ENCODE measurements around the gene GJA1.
"Not testable (repeated sequence)": the region's sequence is repeated elsewhere in the genome, so short reads cannot be mapped to it uniquely, and the experiment has no call there.

Gene GJA1

GRCh38 chr6:121428872-121429756 lies 6.3 kb upstream of the GJA1 start:
- DNase-seq, result no peak
- ChIA-PET POLR2A (no interaction called here), CTCF (interaction anchor here (1.2 to 4.2 kb wide), 2 partner anchors 417 to 420 kb away, joined by 3 to 36 read pairs; no protein-coding TSS in a partner anchor)
- H3K4me1 ChIP-seq (ENCODE audit: control extremely low read depth in 1 of 4, control insufficient read depth in 4 of 4, insufficient read depth in 4 of 4, low read length in 3 of 4), result no peaks in the 10 kb centered on the region
- H3K9me3 ChIP-seq (ENCODE audit: control extremely low read depth in 1 of 5, control insufficient read depth in 4 of 5, insufficient read depth in 2 of 5, low read depth in 1 of 5, low read length in 4 of 5), result no peaks in the 10 kb centered on the region
- no peak overlapping the region for H3K27ac ChIP-seq (ENCODE audit: insufficient read depth in 1 of 2, low read depth in 1 of 2, low read length in 2 of 2, poor library complexity in 1 of 2, severe bottlenecking in 2 of 2)
- H3K27me3 ChIP-seq (replicated peaks in 2 of 5; ENCODE audit: control insufficient read depth in 4 of 5, insufficient read depth in 5 of 5, low read length in 4 of 5), result peaks cover 0 to 2% (median 0%) of the 10 kb centered on the region in 5 experiments
- no peak overlapping the region for H3K4me3 ChIP-seq (ENCODE audit: control insufficient read depth in 1 of 7, extremely low read depth in 1 of 7, insufficient read depth in 4 of 7, low read depth in 2 of 7, low read length in 6 of 7)
- 96% methylated on average over 6 of the region's 15 CpGs for WGBS (ENCODE audit: insufficient coverage)
- no peaks in the 10 kb centered on the region for H3K36me3 ChIP-seq (ENCODE audit: control insufficient read depth in 4 of 4, insufficient read depth in 4 of 4, low read length in 3 of 4)

GRCh38 chr6:121430514-121431460 lies 4.7 kb upstream of the GJA1 start:
- H3K36me3 ChIP-seq (ENCODE audit: control insufficient read depth in 4 of 4, insufficient read depth in 4 of 4, low read length in 3 of 4), result no peaks in the 10 kb centered on the region
- no peak overlapping the region for H3K4me3 ChIP-seq (ENCODE audit: control insufficient read depth in 1 of 7, extremely low read depth in 1 of 7, insufficient read depth in 4 of 7, low read depth in 2 of 7, low read length in 6 of 7)
- WGBS (ENCODE audit: insufficient coverage), result 83% methylated on average over 6 of the region's 10 CpGs
- H3K9me3 ChIP-seq (ENCODE audit: control extremely low read depth in 1 of 5, control insufficient read depth in 4 of 5, insufficient read depth in 2 of 5, low read depth in 1 of 5, low read length in 4 of 5), result no peaks in the 10 kb centered on the region
- H3K4me1 ChIP-seq (ENCODE audit: control extremely low read depth in 1 of 4, control insufficient read depth in 4 of 4, insufficient read depth in 4 of 4, low read length in 3 of 4), result no peaks in the 10 kb centered on the region
- POLR2A ChIA-PET, result interaction anchor here (0.6 kb wide), 1 partner anchor 119 kb away, joined by 3 read pairs; no protein-coding TSS in a partner anchor
- H3K27me3 ChIP-seq (replicated peaks in 2 of 5; ENCODE audit: control insufficient read depth in 4 of 5, insufficient read depth in 5 of 5, low read length in 4 of 5), result peaks cover 3 to 18% (median 9%) of the 10 kb centered on the region in 5 experiments
- CTCF ChIA-PET, result interaction anchor here (0.5 to 4.2 kb wide), 6 partner anchors 12 to 602 kb away, joined by 3 to 36 read pairs (median 4); no protein-coding TSS in a partner anchor
- H3K27ac ChIP-seq (ENCODE audit: insufficient read depth in 1 of 2, low read depth in 1 of 2, low read length in 2 of 2, poor library complexity in 1 of 2, severe bottlenecking in 2 of 2), result no peak overlapping the region
- DNase-seq, result peak in 2 of 3 donors; percentile 15 to 22

- not testable (repeated sequence) for H3K27ac ChIP-seq (ENCODE audit: insufficient read depth in 1 of 2, low read depth in 1 of 2, low read length in 2 of 2, poor library complexity in 1 of 2, severe bottlenecking in 2 of 2); H3K4me3 ChIP-seq (ENCODE audit: control insufficient read depth in 1 of 7, extremely low read depth in 1 of 7, insufficient read depth in 4 of 7, low read depth in 2 of 7, low read length in 6 of 7); H3K36me3 ChIP-seq (ENCODE audit: control insufficient read depth in 4 of 4, insufficient read depth in 4 of 4, low read length in 3 of 4); DNase-seq; H3K9me3 ChIP-seq (ENCODE audit: control extremely low read depth in 1 of 5, control insufficient read depth in 4 of 5, insufficient read depth in 2 of 5, low read depth in 1 of 5, low read length in 4 of 5); H3K4me1 ChIP-seq (ENCODE audit: control extremely low read depth in 1 of 4, control insufficient read depth in 4 of 4, insufficient read depth in 4 of 4, low read length in 3 of 4)
- H3K27me3 ChIP-seq (replicated peaks in 2 of 5; ENCODE audit: control insufficient read depth in 4 of 5, insufficient read depth in 5 of 5, low read length in 4 of 5), result peaks cover 4 to 27% (median 11%) of the 10 kb centered on the region in 5 experiments
- POLR2A ChIA-PET, result interaction anchor here (0.6 kb wide), 1 partner anchor 118 kb away, joined by 3 read pairs; no protein-coding TSS in a partner anchor
- WGBS (ENCODE audit: insufficient coverage), result 98% methylated on average over 6 of the region's 6 CpGs
- CTCF ChIA-PET, result interaction anchor here (1.1 to 4.2 kb wide), 4 partner anchors 12 to 601 kb away, joined by 3 to 36 read pairs (median 7); no protein-coding TSS in a partner anchor
These were observed 3.7 kb upstream of the GJA1 start for GRCh38 chr6:121431776-121432175.

DNA sequence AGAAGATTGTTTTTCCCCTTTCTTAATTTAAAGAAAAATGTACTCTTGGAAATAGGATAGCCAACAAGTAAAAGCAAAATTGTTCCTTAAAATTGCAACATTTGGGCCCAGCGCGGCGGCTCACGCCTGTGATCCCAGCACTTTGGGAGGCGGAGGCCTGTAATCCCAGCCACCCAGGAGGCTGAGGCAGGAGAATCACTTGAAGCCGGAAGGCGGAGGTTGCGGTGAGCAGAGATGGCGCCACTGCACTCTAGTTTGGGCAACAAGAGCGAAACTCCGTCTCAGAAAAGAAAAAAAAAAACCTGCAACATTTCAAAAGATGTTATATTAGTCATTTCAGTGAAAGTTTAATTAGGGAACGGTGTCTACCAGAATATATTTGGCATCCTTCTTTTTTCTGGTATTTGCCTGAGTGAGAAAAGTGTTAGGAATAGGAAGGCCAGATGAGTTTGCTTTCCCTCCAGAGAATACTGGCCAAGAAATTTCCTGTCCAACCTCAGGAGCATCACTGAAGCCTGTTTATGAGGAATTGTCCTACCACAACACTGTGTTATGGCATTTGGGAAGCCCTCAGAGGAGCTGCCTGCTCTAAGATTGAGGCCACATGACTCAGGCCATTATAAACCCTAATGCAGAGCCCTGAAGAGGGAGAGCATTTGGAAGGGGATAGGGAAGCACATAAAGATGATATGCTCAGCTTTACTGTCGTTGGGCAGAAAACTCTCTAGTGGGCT lies 1.2 kb upstream of the GJA1 start:
- Histone ChIP-seq H3K36me3 (ENCODE audit: control insufficient read depth in 4 of 4, insufficient read depth in 4 of 4, low read length in 3 of 4) (no peaks in the 10 kb centered on the region), H3K9me3 (ENCODE audit: control extremely low read depth in 1 of 5, control insufficient read depth in 4 of 5, insufficient read depth in 2 of 5, low read depth in 1 of 5, low read length in 4 of 5) (no peaks in the 10 kb centered on the region), H3K27me3 (replicated peaks in 2 of 5; ENCODE audit: control insufficient read depth in 4 of 5, insufficient read depth in 5 of 5, low read length in 4 of 5) (peaks cover 16 to 52% (median 26%) of the 10 kb centered on the region in 5 experiments), H3K27ac (ENCODE audit: insufficient read depth in 1 of 2, low read depth in 1 of 2, low read length in 2 of 2, poor library complexity in 1 of 2, severe bottlenecking in 2 of 2) (no peak overlapping the region), H3K4me1 (ENCODE audit: control extremely low read depth in 1 of 4, control insufficient read depth in 4 of 4, insufficient read depth in 4 of 4, low read length in 3 of 4) (peaks cover 0 to 17% (median 13%) of the 10 kb centered on the region in 4 experiments), H3K4me3 (ENCODE audit: control insufficient read depth in 1 of 7, extremely low read depth in 1 of 7, insufficient read depth in 4 of 7, low read depth in 2 of 7, low read length in 6 of 7) (no peak overlapping the region)
- DNase-seq, result no peak
- CTCF ChIA-PET, result no interaction called here
- POLR2A ChIA-PET, result no interaction called here
- 100% methylated on average over 9 of the region's 13 CpGs for WGBS (ENCODE audit: insufficient coverage)

DNA sequence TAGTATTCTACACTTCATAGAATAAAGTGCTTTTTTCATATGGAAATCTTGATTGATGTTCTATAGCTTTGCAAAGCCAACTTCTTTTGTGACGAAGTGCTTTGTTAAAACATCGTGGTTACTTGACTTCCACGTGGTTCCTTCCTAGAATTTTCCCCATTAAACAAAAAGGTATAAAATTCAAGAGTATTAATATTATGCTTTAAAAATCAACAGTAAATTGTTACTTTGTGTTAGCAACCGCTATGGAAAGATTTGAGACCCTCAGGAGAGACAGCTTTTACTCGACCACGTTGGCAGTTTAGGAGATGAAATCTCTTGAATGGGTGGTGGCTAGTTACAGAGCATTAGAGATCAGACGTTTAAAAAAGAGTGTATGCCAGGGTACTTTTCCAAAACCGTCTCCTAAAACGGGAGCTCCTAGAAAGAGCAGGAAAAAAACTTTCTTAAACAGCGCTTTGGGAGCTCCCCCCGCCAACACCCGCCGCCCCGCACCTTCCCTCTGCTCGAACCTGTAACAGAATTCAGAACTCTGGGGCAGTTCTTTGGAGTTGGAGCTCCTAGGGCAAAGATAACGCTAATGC lies 920 bp downstream of the GJA1 start:
- Histone ChIP-seq H3K27me3 (replicated peaks in 2 of 5; ENCODE audit: control insufficient read depth in 4 of 5, insufficient read depth in 5 of 5, low read length in 4 of 5) (peaks cover 22 to 64% (median 29%) of the 10 kb centered on the region in 5 experiments), H3K27ac (ENCODE audit: insufficient read depth in 1 of 2, low read depth in 1 of 2, low read length in 2 of 2, poor library complexity in 1 of 2, severe bottlenecking in 2 of 2) (no peak overlapping the region), H3K36me3 (ENCODE audit: control insufficient read depth in 4 of 4, insufficient read depth in 4 of 4, low read length in 3 of 4) (no peaks in the 10 kb centered on the region), H3K4me3 (ENCODE audit: control insufficient read depth in 1 of 7, extremely low read depth in 1 of 7, insufficient read depth in 4 of 7, low read depth in 2 of 7, low read length in 6 of 7) (peak overlapping the region in 5 of 7 experiments; percentile 13 to 85 (median 62)), H3K9me3 (ENCODE audit: control extremely low read depth in 1 of 5, control insufficient read depth in 4 of 5, insufficient read depth in 2 of 5, low read depth in 1 of 5, low read length in 4 of 5) (no peaks in the 10 kb centered on the region), H3K4me1 (ENCODE audit: control extremely low read depth in 1 of 4, control insufficient read depth in 4 of 4, insufficient read depth in 4 of 4, low read length in 3 of 4) (peaks cover 0 to 17% (median 13%) of the 10 kb centered on the region in 4 experiments)
- 0% methylated on average over 9 of the region's 16 CpGs for WGBS (ENCODE audit: insufficient coverage)
- ChIA-PET POLR2A (no interaction called here), CTCF (interaction anchor here (0.6 to 2.4 kb wide), 2 partner anchors 8 to 413 kb away, joined by 3 to 10 read pairs; no protein-coding TSS in a partner anchor)
- peak; percentile 9 to 27 (median 26) for DNase-seq
